Measurements from ENCODE around the gene S100A13.

Gene S100A13

DNA sequence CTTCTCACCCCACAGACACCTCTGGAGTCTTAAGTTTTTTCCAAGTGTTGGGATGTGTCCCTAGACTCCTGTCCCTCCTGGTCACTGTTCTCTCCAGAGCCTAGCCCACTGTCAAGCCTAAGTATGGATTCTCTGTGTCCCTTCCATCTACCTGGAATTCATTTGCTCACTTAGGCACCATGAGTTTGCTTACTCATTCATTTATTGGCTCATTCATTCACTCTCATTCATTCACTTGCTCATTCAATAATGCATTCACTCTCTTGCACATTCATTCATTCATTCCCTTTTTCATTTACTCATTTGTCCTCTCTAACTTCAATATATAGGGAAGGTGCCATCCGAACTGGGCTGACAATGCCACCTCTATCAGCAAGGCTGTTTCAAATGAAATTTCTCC lies 15.9 kb downstream of the S100A13 start:
- TF ChIP-seq, protein P1, sequence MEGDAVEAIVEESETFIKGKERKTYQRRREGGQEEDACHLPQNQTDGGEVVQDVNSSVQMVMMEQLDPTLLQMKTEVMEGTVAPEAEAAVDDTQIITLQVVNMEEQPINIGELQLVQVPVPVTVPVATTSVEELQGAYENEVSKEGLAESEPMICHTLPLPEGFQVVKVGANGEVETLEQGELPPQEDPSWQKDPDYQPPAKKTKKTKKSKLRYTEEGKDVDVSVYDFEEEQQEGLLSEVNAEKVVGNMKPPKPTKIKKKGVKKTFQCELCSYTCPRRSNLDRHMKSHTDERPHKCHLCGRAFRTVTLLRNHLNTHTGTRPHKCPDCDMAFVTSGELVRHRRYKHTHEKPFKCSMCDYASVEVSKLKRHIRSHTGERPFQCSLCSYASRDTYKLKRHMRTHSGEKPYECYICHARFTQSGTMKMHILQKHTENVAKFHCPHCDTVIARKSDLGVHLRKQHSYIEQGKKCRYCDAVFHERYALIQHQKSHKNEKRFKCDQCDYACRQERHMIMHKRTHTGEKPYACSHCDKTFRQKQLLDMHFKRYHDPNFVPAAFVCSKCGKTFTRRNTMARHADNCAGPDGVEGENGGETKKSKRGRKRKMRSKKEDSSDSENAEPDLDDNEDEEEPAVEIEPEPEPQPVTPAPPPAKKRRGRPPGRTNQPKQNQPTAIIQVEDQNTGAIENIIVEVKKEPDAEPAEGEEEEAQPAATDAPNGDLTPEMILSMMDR (conservative IDR thresholded peaks at IDR 0.05; ENCODE audit: low read depth, low read length): no peak
- H3K4me3 ChIP-seq (ENCODE audit: low read length): peak overlapping the region; percentile 70
- DNase-seq (ENCODE audit: low read depth): no peak

DNA sequence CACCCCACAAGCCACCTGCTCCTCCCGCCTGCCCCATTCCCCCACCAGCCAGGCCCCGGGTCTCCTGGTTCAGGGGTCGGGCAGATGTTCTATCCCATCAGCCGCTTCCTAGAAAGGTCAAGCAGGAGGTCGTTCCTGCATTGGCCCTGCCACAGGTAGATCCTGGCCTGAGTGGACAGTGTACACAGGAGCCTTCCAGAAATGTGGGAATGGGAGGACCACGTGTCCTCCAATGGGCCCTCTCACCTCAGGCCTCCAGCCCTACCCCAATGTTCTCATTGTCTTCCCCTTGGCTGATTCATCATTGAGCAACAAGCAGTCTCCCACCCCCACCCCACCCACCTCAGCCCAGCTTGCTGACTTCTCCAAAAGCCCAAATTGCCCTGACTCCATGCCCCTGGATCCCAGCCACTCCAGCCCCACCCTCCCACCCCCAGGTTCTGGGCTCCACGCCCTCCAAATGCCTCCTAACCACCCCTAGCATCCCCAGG lies 16.4 kb downstream of the S100A13 start:
- DNase-seq (ENCODE audit: low read depth): no peak
- TF ChIP-seq, protein P1 (conservative IDR thresholded peaks at IDR 0.05; ENCODE audit: low read depth, low read length): no peak
- no peak overlapping the region for H3K4me3 ChIP-seq (ENCODE audit: low read length)

DNA sequence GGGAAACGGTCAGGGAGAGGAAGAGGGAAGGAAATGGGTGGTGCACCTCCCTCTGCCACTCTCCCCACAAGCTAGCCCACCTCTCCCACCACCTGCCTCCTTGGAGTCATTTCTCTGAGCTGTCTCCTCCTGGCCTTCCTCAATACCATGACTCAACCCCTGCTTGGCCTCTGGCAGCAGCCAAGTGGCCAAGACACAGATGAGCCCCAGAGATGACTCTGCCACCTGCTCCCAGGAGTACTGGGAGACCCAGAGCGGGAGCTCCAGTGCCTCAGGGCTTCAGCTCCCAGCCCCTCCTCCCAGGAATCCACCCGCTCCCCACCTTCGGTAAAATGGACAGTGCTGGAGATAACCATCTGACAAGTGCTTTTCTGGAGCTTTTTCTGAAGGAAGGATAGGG lies 17.0 kb downstream of the S100A13 start:
- TF ChIP-seq, protein P1 (conservative IDR thresholded peaks at IDR 0.05; ENCODE audit: low read depth, low read length): no peak

DNA sequence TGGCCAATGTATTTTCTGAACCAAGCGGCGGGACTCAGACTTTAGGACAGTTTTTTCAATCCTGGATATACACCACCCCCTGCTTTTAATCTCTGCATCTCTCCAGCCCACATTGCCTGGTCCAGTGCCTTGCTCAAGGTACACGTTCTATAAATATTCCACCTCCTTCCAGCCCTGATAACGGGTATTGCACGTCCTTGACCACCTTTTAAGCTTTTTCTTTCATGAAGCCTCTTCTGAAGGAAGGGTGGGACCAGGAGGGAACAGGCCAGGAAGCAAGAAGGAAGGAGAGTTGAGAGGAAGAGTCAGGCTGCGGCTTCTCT lies 17.8 kb downstream of the S100A13 start:
- DNase-seq (ENCODE audit: low read depth): no peak
- no peak overlapping the region for H3K4me3 ChIP-seq (ENCODE audit: low read length)
- TF ChIP-seq, protein P1 (conservative IDR thresholded peaks at IDR 0.05; ENCODE audit: low read depth, low read length): no peak

More for the DNA sequence above, 17.0 kb downstream of the S100A13 start:
- no peak overlapping the region for H3K4me3 ChIP-seq (ENCODE audit: low read length)
- DNase-seq (ENCODE audit: low read depth): no peak

DNA sequence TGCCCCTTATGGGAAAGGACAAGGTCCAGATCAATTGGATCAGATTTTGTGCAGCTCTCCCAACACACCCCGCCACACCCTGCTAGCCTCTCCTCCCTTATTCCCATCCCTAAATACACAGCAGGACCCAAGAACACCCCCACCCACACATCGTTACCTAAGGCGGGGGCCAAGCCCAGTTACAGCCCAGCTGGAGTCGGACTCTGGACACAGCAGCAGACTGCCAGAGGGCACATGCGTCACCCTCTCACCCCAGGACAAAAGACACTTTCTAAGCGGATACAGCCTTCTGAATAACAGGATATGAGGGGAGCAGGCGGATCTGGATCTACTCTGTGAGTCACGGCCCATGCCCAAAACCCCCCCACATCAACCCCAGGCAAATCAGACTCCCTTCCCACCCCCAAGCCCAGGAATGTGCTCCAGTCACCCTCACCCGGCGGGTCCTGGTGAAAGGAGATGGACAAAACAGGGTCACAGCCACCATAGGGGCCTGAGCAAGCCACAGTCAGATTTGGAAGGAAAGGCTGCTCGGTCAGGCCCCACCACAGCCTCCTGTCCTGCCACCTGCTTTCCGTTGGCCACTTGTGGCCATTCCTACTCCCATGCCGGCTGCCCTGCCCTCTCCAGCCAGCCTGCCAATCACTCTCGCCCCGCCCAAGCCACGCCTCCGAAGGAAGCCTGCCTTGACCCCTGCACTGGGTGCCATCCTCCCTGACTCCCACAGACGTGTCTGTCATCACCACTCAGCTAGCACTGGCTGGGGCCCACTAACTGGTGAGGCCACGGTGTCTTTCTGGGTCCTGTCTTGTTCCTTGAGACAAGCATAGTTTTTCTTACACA lies 18.3 kb downstream of the S100A13 start:
- H3K4me3 ChIP-seq (ENCODE audit: low read length): peak overlapping the region; percentile 48
- TF ChIP-seq, protein P1 (conservative IDR thresholded peaks at IDR 0.05; ENCODE audit: low read depth, low read length): no peak
- peak; percentile 74 for DNase-seq (ENCODE audit: low read depth)

DNA sequence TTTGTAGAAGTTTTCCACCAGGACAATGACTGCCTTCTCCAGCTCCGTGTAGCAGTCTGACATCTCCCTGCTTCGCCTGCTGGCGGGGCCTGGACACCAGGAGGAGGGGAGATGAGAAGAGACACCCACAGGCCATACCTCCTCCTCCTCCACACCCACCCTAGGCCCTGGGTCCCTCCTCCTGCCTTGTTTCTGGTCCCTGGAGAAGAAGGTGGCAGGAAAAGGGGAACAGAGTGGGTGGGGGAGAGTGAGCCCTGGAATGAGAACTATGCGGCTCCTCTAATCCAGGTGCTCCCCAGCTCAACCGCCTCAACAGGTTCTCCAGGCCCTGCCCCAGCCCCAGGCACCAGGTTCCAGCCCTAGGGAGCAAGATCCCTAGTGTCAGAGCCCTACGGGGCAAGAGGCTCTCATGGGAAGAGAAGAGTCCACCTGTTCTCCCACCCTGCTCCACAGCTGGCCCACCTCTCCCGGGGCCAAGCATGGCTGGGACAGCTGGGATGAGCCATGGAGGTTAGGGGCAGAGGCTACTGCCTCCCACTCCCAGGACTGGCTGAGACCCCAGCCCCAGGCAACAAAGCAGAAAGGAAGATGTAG lies 19.1 kb downstream of the S100A13 start:
- TF ChIP-seq, protein P1 (conservative IDR thresholded peaks at IDR 0.05; ENCODE audit: low read depth, low read length): no peak
- no peak for DNase-seq (ENCODE audit: low read depth)
- peak overlapping the region; percentile 48 for H3K4me3 ChIP-seq (ENCODE audit: low read length)

DNA sequence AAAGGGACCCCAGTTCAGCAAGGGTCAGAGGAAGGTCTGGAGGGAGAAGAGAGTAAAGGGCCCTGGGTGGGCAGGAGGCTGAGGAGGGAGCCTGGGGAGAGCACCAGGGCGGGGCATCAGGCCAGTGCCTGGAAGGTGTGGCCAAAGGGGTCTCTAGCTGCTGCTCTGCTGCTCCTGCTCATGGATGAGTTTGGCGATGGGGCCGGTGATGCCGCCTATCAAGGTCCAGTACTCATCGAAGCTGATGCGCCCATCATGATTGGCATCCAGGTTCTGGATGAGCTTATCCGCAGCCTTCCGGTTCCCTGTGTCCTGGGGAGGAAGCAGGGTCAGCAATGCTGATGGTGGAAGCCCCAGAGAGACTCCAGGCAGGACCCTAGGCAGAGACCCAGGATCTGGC lies 19.9 kb downstream of the S100A13 start:
- TF ChIP-seq, protein P1 (conservative IDR thresholded peaks at IDR 0.05; ENCODE audit: low read depth, low read length): no peak
- no peak for DNase-seq (ENCODE audit: low read depth)
- no peak overlapping the region for H3K4me3 ChIP-seq (ENCODE audit: low read length)
